Suprapubic skin (tissue), 4 donors: Measurements from ENCODE around the gene SMPD3. TPM values are rescaled to one million over a fixed set of nuclear protein-coding genes. Genes with fewer than 3 reads are reported as not detected.

Source experiments
- DNase-seq, 2 donors: peaks; one replicate each; pipeline ENCODE4 v3.0.0-alpha.2; 2019; ENCODE audit warnings: low spot score in 2 of 2
- H3K27ac ChIP-seq: fragments of 200-600 bp; sonication (generic); one replicate; pipeline ENCODE4 v1.5.1; 2019
- H3K27me3 ChIP-seq: fragments of 200-600 bp; sonication (generic); one replicate; pipeline ENCODE4 v1.5.1; 2019
- H3K36me3 ChIP-seq: fragments of 200-600 bp; sonication (generic); one replicate; pipeline ENCODE4 v1.5.1; 2019
- H3K4me1 ChIP-seq: fragments of 200-600 bp; sonication (generic); one replicate; pipeline ENCODE4 v1.5.1; 2019
- H3K4me3 ChIP-seq: fragments of 200-600 bp; sonication (generic); one replicate; pipeline ENCODE4 v1.5.1; 2019; ENCODE audit warnings: mild to moderate bottlenecking
- H3K9me3 ChIP-seq: fragments of 200-600 bp; sonication (generic); one replicate; pipeline ENCODE4 v1.5.1; 2019
- EP300 ChIP-seq: sonication (generic); formaldehyde crosslinking; IDR thresholded peaks from one replicate; pipeline ENCODE4 v1.6.1; 2017; ENCODE audit warnings: antibody characterized with exemption
- POLR2A ChIP-seq, 2 donors: fragments of 450-650 bp; IDR thresholded peaks; one replicate each; pipeline ENCODE4 v1.6.1; 2017; ENCODE audit warnings: antibody characterized with exemption in 2 of 2, mild to moderate bottlenecking in 2 of 2, moderate library complexity in 2 of 2
- POLR2AphosphoS5 ChIP-seq, 3 donors: sonication (generic); formaldehyde crosslinking; IDR thresholded peaks; one replicate each; pipeline ENCODE4 v1.6.1; 2017; ENCODE audit warnings: antibody characterized with exemption in 3 of 3
- WGBS: methylation state at CpG from one replicate; pipeline ENCODE4 v1.1.5; 2018; 5-methylcytosine and 5-hydroxymethylcytosine counted together
- total RNA-seq, 4 donors: library from RNA; depleted of rRNA; stranded (reverse); fragments of >200 nt; gene quantifications; one replicate each; pipeline ENCODE4 v1.1.0, GENCODE V29; 2016
- TF ChIP-seq, protein P1 (sequence below), 2 donors: fragments of 200-600 bp in 1 of 2; fragments of 450-650 bp in 1 of 2; sonication (generic) in 1 of 2; IDR thresholded peaks; one replicate each; pipeline ENCODE4 v1.5.1; 2016 to 2019; ENCODE audit warnings: antibody characterized with exemption in 2 of 2, mild to moderate bottlenecking in 1 of 2, moderate library complexity in 1 of 2

The SMPD3 gene
- total RNA-seq, 4 donors from 2014 or later = 26.2 to 64.9 (median 39.9) TPM

DNA sequence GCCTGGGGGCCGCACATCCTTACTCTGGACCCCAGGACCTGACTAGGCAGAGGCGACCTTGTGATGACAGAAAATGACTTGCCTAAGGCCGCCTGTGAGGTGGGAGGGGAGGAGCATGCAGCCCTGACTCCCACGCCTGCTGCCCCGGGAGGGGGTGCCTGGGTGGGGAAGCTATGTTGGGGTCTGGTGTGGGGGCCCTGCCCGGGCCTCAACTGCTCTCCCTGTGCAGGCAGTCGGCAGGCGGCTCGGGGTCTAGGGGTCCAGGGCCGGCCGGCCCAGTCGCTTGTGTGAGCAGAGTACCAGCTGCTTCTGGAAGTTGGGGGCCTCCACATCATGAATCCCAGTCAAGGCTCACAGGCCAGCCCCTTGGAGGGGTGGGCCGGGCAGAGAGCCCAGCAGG lies 89.4 kb downstream of the SMPD3 start:
- 84% methylated on average over 7 of the region's 13 CpGs for WGBS
- Histone ChIP-seq H3K4me1 (peaks cover 24% of the 10 kb centered on the region), H3K27me3 (no peaks in the 10 kb centered on the region), H3K36me3 (peaks cover 53% of the 10 kb centered on the region), H3K9me3 (no peaks in the 10 kb centered on the region), H3K27ac (no peak overlapping the region), H3K4me3 (no peak overlapping the region)
- no peak for TF ChIP-seq POLR2A (IDR thresholded peaks at IDR 0.05)
- TF ChIP-seq, protein P1, sequence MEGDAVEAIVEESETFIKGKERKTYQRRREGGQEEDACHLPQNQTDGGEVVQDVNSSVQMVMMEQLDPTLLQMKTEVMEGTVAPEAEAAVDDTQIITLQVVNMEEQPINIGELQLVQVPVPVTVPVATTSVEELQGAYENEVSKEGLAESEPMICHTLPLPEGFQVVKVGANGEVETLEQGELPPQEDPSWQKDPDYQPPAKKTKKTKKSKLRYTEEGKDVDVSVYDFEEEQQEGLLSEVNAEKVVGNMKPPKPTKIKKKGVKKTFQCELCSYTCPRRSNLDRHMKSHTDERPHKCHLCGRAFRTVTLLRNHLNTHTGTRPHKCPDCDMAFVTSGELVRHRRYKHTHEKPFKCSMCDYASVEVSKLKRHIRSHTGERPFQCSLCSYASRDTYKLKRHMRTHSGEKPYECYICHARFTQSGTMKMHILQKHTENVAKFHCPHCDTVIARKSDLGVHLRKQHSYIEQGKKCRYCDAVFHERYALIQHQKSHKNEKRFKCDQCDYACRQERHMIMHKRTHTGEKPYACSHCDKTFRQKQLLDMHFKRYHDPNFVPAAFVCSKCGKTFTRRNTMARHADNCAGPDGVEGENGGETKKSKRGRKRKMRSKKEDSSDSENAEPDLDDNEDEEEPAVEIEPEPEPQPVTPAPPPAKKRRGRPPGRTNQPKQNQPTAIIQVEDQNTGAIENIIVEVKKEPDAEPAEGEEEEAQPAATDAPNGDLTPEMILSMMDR (IDR thresholded peaks at IDR 0.05) = no peak
- DNase-seq = no peak

DNA sequence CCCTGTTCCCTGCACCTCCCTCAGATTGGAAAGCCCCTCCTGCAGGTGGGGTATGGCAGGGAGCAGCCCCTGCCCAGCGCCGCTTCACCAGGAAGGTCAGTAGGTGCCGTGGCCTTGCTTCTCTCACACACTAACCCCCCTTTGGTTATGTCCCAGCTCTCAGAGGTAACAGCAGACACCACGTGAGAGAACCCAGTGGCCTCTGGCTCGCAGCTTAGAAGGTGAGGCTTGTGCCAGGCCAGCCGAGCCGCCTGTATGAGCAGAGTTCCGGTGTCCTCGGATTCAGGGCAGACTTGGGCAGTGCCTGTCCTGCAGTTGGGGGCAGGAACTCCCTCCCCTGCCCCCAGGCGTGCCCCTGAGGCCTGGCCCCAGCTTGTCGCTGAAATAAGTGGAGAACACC lies 90.4 kb downstream of the SMPD3 start:
- DNase-seq = no peak
- Histone ChIP-seq H3K9me3 (no peaks in the 10 kb centered on the region), H3K36me3 (peaks cover 64% of the 10 kb centered on the region), H3K4me3 (no peak overlapping the region), H3K27ac (no peak overlapping the region), H3K27me3 (no peaks in the 10 kb centered on the region), H3K4me1 (peaks cover 24% of the 10 kb centered on the region)
- no peak for TF ChIP-seq POLR2AphosphoS5 (IDR thresholded peaks at IDR 0.05)
- TF ChIP-seq POLR2A (IDR thresholded peaks at IDR 0.05) = no peak
- TF ChIP-seq, protein P1 (IDR thresholded peaks at IDR 0.05) = no peak
- no peak for TF ChIP-seq EP300
- 94% methylated on average over 8 of the region's 11 CpGs for WGBS

DNA sequence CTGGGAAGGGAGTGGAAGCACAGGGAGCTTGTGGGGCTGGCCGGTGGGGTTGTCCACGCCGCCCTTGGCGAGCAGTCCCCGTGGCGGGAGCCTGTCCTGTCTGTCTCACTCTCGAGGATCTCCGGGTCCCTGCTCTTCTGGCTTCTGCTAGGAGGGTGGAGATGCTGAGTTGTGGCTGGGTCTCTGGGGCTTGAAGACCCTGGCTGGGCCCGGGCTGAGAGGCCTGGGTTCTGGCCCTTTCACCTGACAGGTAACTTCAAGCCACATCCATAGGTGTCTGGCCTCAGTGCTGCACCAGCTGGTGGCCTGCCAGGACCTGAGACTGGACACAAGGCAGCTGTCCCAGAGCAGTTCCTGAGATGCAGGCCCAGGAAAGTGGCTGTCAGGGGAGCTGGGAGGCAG lies 90.8 kb downstream of the SMPD3 start:
- WGBS = no CpG with 5 or more reads among the region's 9 CpGs

DNA sequence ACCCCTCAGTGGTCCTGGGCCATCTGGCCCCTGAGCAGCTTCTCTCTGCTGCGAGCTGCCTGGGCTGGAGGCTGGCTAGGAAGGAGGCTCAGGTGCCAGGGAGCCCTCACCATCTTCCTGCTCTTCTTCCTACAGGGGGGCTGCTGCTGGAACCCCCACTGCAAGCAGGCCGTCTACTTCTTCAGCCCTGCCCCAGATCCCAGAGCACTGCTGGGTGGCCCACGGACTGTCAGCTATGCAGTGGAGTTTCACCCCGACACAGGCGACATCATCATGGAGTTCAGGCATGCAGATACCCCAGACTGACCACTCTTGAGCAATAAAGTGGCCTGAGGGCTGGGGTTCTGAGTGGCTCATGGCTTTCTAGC lies 91.4 kb downstream of the SMPD3 start:
- Histone ChIP-seq H3K27me3 (no peaks in the 10 kb centered on the region), H3K27ac (no peak overlapping the region), H3K4me3 (no peak overlapping the region), H3K4me1 (peaks cover 20% of the 10 kb centered on the region), H3K9me3 (no peaks in the 10 kb centered on the region), H3K36me3 (peaks cover 74% of the 10 kb centered on the region)
- TF ChIP-seq POLR2A (IDR thresholded peaks at IDR 0.05) (no peak), POLR2AphosphoS5 (IDR thresholded peaks at IDR 0.05) (no peak)
- TF ChIP-seq, protein P1 (IDR thresholded peaks at IDR 0.05) = no peak
- no peak for DNase-seq
- whole genome bisulfite sequencing = no CpG with 5 or more reads among the region's 5 CpGs

More for the DNA sequence above, 90.8 kb downstream of the SMPD3 start:
- no peaks in the 10 kb centered on the region for H3K9me3 ChIP-seq
- peaks cover 24% of the 10 kb centered on the region for H3K4me1 ChIP-seq
- peaks cover 68% of the 10 kb centered on the region for H3K36me3 ChIP-seq
- H3K27ac ChIP-seq = no peak overlapping the region
- DNase-seq = no peak
- H3K27me3 ChIP-seq = no peaks in the 10 kb centered on the region
- no peak overlapping the region for H3K4me3 ChIP-seq
- TF ChIP-seq EP300 (no peak), POLR2AphosphoS5 (IDR thresholded peaks at IDR 0.05) (no peak), POLR2A (IDR thresholded peaks at IDR 0.05) (no peak)
- TF ChIP-seq, protein P1 (IDR thresholded peaks at IDR 0.05) = no peak

DNA sequence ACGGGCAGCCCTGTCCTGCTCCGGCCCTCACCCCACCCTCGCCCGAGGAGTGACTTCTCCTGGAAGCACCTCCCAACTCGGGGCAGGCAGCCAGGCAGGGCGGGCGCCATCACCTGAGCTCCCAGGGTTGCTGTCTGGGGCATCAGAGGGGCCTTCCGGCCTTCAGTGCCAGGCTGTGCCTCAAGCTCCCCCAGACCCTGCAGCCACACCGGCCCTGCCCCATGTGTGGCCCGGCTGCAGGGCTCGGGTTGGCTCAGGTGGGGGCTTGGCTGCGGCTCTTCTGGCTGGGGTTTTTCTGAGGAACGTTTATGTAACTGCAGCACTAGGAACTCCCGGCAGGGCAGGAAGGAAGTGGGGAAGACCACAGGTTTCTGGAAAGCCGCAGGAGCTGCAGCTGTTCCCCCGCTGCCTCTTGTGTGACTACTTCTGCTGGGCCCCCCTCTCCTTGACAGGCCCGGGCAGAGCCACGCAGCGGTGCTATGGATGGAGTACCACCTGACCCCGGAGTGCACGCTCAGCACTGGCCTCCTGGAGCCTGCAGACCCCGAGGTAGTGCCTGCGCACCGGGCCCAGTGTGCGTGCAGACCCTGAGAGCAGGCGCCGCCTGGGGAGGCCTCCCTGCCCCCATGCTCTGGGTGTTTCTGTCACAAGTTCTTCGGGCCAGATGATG lies 91.9 kb downstream of the SMPD3 start:
- 68% methylated on average over 20 of the region's 28 CpGs for WGBS
- TF ChIP-seq EP300 (no peak), POLR2AphosphoS5 (IDR thresholded peaks at IDR 0.05) (no peak)
- TF ChIP-seq, protein P1 (IDR thresholded peaks at IDR 0.05) = no peak
- H3K4me1 ChIP-seq = peaks cover 15% of the 10 kb centered on the region
- no peak for DNase-seq
- H3K4me3 ChIP-seq = no peak overlapping the region
- H3K36me3 ChIP-seq = peaks cover 79% of the 10 kb centered on the region
- no peak overlapping the region for H3K27ac ChIP-seq
- no peaks in the 10 kb centered on the region for H3K9me3 ChIP-seq
- no peaks in the 10 kb centered on the region for H3K27me3 ChIP-seq
